Smooth muscle cell of the brain vasculature (primary cell): Measurements from ENCODE around the gene ENTPD6.
"Not testable (repeated sequence)": the region's sequence is repeated elsewhere in the genome, so short reads cannot be mapped to it uniquely, and the experiment has no call there.

Source experiments
- DNase-seq: peaks from one replicate; pipeline ENCODE4 v3.0.0-alpha.2; 2012; ENCODE audit warnings: low read depth, low spot score

ENTPD6 gene

DNA sequence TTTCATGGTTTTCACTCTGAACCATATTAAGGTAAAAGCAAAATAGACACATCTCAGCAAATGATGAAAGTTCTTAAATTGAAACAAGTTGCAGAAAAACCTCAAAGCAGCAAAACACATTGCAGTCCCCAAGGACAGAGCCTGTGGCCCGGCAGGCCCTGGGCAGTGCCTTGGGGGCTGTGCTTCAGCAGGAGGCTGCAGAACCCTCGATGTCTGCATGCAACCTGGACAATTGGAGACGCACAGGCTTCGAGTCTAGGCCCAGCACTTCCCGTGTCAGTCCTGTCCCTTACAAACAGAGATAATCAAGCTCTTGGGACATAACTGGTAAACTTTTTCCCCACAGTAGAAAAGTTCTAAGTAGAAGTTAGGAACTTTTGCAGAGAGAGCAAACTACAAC lies 61.6 kb downstream of the ENTPD6 start:
- DNase-seq: no peak

DNA sequence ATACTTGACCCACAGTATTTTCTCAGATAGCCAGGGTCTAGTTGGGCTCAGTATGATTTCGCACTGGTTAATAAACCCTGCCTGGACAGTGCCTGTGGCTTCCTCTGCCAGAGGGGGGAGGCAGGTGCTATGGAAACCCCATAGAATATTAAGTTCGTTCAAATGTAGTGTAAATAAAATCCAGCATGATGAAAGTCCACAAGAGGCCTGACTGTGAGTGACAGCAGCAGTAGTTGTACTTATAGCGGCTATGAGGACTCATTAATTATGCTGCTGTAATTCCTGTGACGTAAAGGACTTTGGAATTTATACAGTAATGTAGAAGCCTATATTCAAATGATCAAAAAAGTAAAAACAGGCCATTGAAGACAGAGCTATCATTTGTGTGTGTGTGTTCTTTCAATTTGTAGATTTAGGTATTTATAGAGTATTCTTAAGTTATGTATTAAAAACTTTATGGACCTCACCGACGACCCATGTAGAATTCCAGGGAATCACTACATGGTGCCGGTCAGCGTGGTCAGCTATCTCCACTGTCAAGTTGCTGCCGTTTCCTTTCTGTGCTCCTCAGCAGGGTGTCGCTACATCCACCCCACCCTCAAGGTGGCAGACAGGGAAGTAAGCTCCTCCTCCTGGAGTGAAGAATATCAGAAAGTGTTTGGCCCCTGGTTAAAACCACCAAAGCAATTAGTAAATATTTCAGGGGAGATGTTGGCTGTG lies 62.4 kb downstream of the ENTPD6 start:
- DNase-seq: no peak

DNA sequence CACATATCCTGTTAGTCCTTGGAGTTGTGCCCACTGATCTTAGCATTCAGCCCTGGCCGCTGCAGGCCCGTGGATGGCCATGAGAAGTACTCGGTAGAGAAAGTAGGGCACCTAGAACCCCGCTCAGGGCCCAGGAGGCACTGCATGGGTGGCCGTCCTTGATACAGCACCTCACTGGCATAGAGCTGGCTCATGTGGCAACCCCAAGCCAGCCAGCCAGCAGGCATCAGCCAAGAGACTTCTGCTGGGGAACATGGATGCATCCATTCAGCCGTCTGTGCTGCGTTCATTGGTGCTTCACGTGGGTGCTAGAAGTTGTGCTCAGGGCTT lies 62.9 kb downstream of the ENTPD6 start:
- no peak for DNase-seq

- DNase-seq: no peak
These were observed 63.3 kb downstream of the ENTPD6 start for GRCh38 chr20:25258828-25259227.

DNA sequence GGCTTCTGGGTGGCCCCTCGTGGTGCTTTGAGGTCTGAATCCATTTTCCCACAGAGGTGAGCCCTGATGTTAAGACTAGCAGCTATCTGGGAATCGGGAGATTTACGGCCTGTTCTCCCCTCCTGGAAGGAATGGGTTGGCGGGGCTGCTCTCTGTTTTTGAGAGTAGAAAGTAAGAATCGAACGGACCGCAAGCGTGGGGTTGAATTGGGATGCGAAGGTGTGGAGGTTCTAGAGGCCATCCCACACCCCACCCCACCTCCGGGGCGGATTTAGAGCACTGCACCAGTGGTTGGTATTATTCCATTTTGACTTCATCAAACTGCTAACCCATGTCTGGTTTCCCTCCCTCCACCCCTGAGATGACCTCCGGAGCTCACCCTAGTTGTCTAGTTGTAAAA lies 63.8 kb downstream of the ENTPD6 start:
- no peak for DNase-seq

GRCh38 chr20:25259788-25260254 lies 64.3 kb downstream of the ENTPD6 start:
- no peak for DNase-seq

GRCh38 chr20:25260770-25261437 lies 65.4 kb downstream of the ENTPD6 start:
- not testable (repeated sequence) for DNase-seq

DNA sequence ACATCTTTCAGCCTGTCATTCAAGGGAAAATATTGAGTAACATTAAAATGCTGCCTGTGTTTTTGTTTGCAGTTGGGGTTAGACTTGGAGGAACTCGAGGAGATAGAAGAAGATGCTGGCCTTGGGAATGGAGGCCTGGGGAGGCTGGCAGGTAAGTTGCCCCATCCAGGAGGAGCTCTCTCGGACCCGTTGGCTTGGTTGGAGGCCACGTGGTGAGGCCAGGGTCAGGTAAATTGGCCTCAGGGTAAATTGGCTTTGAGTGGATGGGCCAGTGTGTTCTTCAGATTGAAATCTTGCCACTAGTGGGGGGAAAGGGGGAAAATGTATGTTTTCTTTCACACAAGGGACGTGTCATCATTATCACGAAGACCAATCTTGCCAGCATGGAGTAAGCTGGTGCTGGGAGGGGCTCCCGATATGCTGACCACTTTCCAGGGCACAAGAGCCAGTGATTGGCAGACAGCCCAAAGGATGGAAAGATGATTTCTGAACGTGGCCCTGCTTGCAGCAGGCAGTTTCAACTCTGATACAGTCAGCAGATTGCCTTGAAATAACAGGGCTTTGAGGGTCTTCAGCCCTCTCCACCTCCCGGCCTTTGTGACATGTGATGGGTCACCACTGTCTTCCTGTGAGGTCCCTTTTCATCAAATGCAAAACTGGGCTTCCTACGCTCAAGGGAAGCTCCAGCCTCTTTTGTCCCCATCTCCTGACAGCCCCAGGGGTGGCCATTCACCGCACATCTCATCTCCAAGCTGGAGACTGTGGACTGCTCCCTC lies 73.7 kb downstream of the ENTPD6 start:
- no peak for DNase-seq

DNA sequence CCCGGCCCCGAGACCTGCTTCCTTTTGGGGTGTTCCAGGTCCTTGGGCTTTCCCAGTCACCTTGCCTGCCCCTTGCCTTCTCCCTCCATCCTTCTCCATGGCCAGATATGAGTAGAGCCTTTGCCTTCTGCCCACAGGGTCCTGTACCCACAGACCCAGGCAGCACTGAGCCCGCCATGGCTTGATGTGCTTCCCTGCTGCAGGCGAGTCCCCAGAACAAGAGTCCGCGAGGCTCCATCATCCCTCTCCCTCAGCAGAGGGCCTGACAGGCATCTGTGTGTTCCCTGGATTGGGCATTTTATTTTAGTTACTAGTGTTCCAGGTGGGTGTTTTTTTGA lies 74.3 kb downstream of the ENTPD6 start:
- DNase-seq: no peak

DNA sequence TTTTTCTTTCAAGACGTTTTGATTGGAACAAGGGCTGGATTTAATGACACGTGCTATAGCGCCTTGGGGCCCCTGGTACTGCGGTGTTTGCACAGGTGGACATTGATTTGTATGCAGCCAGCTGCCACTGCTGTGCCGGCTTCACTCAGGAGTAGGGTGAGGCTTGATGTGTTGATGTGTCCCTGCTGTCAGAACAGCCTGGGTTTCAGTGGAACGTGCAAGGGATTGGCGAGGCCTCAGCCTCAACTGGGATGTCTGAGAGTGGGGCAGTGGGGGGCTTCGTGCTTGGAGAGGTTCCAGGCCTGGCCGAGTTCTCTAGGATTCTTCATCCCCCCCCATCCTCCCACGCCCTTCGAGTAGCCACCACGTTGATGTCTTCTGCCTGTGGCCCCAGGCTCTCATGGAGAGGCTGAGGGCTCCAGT lies 75.3 kb downstream of the ENTPD6 start:
- no peak for DNase-seq

- DNase-seq: no peak
These were observed 76.1 kb downstream of the ENTPD6 start for GRCh38 chr20:25271486-25272222.

DNA sequence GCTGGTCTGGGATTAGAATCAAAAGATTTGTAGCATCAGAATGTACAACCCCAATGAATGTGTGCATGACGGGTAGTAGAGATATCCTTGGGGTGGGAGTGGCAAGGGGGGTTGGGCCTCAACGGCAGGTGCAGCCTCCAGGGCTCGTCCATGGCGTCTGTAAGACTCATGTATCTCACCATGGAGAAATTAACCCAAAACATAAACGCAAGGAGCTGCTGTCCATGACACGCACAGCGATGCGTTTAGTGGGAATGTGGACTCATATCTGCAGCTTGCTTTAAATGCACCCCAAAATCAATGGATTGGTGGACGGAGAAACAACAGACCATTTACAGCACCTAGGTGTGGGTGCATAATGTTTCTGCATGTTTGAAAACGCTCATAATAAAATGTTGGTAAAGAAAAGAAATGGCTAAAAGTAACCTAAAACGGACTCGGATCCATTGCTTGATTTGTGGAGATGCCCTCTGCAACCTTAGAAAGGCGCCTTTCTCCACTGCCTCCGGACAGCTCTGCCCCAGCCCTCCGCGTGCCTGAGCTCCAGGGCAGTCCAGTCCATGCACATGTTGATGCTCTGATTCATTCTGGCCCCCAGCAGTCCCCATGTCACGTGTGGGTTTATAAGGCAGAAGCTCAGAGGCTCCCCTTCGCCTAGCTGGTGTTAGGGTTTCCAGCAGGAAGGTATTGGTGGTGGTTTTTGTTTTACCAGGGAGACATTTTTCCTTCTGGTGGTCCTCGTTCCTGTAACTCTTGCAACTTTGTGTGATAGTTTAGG lies 76.9 kb downstream of the ENTPD6 start:
- DNase-seq: no peak

DNA sequence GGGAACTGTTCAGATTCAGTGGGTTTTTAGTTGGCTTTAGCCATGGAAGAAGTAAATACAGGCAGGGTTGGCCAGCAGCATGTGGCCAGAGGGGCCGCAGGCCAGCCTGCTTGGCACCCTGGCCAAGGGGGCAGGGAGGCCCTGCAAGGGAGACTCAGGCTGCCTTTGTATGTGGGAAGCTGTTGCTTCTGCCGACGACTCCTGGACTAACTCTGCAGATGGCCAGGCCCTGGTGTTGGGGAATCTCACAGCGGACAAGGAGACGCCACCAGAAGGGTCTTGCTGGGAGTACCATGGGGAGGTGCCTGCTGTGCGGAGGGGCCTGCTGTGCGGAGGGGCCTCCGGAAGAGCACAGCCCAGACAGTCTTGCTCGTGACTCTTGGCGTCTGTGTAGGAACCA lies 77.5 kb downstream of the ENTPD6 start:
- DNase-seq: no peak

DNA sequence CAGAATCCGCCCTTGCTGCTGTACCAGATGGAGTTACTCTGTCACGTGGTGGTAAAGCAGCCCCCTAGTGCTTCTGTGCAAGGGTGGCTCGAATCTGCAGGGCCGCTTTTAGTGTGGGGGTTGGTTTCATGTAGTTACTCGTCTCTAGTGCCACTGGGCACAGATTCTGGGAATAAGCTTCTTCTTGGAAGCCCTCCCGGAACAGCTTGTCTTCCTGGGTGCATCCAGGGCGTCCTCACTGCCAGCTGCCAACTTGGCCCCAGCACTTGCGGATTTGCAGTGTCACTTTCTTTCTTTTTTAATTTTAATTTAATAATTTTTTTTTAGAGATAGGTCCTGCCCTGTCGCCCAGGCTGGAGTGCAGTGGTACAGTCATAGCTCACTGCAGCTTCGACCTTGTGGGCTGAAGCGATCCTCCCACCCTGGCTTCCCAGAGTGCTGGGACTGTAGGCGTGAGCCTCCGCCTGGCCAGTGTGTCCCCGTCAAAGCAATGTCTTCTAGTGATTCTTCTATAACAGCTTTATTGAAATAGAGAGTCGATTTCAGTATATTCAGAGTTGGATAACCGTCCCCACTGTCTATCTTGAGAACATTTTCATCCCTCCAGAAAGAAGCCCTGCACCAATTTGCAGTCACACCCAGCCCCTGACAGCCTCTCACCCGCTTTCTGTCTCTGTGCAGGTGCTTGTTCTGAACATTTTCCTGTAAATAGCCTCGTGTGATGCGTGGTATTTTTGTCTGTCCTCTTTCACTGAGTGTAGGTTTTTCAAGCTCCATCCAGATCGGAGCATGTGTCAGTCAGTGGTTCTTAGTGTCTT lies 78.2 kb downstream of the ENTPD6 start:
- no peak for DNase-seq

- DNase-seq: no peak
These were observed 79.0 kb downstream of the ENTPD6 start for GRCh38 chr20:25274481-25274880.

- DNase-seq: no peak
These were observed 79.6 kb downstream of the ENTPD6 start for GRCh38 chr20:25274891-25275812.

DNA sequence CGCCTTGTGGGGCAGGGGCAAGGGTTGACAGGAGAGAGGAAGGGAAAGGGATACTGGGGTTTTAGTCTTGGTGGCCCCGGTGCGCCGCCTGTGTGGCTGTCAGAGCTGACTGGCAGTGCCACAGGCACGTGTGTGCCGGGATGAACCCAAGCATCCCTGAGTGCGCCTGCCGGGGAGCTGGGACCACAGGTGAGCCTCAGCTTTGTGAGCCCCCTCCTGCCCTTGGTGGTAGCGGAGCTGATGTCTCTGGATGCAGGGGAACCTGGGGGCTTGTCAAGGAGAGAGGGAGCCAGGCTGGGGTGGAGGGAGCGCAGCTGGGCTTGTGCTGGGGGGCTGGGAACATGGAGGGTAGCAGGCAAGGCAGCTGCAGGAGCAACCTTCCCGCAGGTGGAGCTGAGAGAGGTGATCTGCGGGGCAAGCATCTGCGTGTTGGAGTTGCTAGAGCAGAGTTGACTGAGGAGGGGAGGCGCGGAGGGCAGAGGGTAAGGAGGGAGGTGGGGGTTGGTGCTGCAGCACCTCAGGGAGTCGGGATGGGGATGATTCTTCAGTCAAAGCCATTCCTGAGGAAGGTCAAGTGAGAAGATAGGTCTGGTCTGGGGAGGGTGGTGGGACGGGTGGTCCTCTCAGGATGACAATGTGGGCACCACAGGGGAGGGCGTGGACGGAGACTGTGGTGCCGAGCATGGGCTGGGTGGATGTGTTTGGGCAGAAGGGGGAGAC lies 80.5 kb downstream of the ENTPD6 start:
- no peak for DNase-seq
